Esophagus (tissue), 2 donors: ENCODE results near the gene SLC35F1. TPM values are rescaled to one million over a fixed set of nuclear protein-coding genes. Genes with fewer than 3 reads are reported as not detected.

Experiments
- H3K27ac ChIP-seq, 2 donors: one replicate each; pipeline ENCODE4 v1.5.1; 2013; ENCODE audit warnings: low read depth in 2 of 2, mild to moderate bottlenecking in 2 of 2, inconsistent platforms in 1 of 2, low read length in 1 of 2, moderate library complexity in 1 of 2
- H3K27me3 ChIP-seq, 2 donors: one replicate each; pipeline ENCODE4 v1.6.1; 2013; ENCODE audit warnings: low read length in 2 of 2, control low read depth in 1 of 2, mild to moderate bottlenecking in 1 of 2; ENCODE audit not compliant: insufficient read depth in 2 of 2, control insufficient read depth in 1 of 2
- H3K36me3 ChIP-seq, 2 donors: one replicate each; pipeline ENCODE4 v1.6.1; 2013; ENCODE audit warnings: low read length in 1 of 2; ENCODE audit not compliant: control insufficient read depth in 2 of 2, insufficient read depth in 2 of 2
- H3K4me1 ChIP-seq, 2 donors: one replicate each; pipeline ENCODE4 v1.6.1; 2013; ENCODE audit warnings: low read length in 1 of 2; ENCODE audit not compliant: control insufficient read depth in 2 of 2, insufficient read depth in 2 of 2
- H3K4me3 ChIP-seq, 2 donors: one replicate each; pipeline ENCODE4 v1.5.1; 2013; ENCODE audit warnings: low read length in 2 of 2, mild to moderate bottlenecking in 2 of 2, low read depth in 1 of 2, moderate library complexity in 1 of 2
- H3K9me3 ChIP-seq, 2 donors: one replicate each; pipeline ENCODE4 v1.6.1; 2013; ENCODE audit warnings: mild to moderate bottlenecking in 2 of 2, low read depth in 1 of 2, low read length in 1 of 2, moderate library complexity in 1 of 2; ENCODE audit not compliant: control insufficient read depth in 2 of 2, insufficient read depth in 1 of 2
- WGBS, 2 donors: extraction: QIAGEN DNeasy Blood & Tissue Kit; methylation state at CpG; one replicate each; pipeline ENCODE4 v1.1.7; 2013; 5-methylcytosine and 5-hydroxymethylcytosine counted together
- polyA plus RNA-seq, 2 donors: library from polyadenylated mRNA; stranded (reverse); fragments of 200-250 nt; gene quantifications; one replicate each; pipeline ENCODE4 v1.2.3, GENCODE V29; 2013
- donor health status: healthy with polysubstance abuse.
- donor health status: Bipolar disorder and iron deficiency.

SLC35F1 gene
- polyA plus RNA-seq, 2 donors = 0.08 to 0.13 TPM

GRCh38 chr6:118186672-118187567 is 279.9 kb downstream of the SLC35F1 start:
- Histone ChIP-seq H3K27ac (no peak overlapping the region), H3K9me3 (no peaks in the 10 kb centered on the region), H3K4me3 (no peak overlapping the region), H3K27me3 (no peaks in the 10 kb centered on the region), H3K4me1 (no peaks in the 10 kb centered on the region), H3K36me3 (no peaks in the 10 kb centered on the region)
- 41 to 44% methylated on average over 1 of the region's 1 CpG for WGBS, 2 donors

- H3K36me3 ChIP-seq = no peaks in the 10 kb centered on the region
- H3K27ac ChIP-seq = no peak overlapping the region
- no peak overlapping the region for H3K4me3 ChIP-seq
- no peaks in the 10 kb centered on the region for H3K9me3 ChIP-seq
- 40 to 51% methylated on average over 3 of the region's 3 CpGs for WGBS, 2 donors
- H3K27me3 ChIP-seq = no peaks in the 10 kb centered on the region
- no peaks in the 10 kb centered on the region for H3K4me1 ChIP-seq
These were observed 280.6 kb downstream of the SLC35F1 start for GRCh38 chr6:118187568-118188164.

GRCh38 chr6:118188561-118188960 is 281.5 kb downstream of the SLC35F1 start:
- Histone ChIP-seq H3K36me3 (no peaks in the 10 kb centered on the region), H3K4me1 (no peaks in the 10 kb centered on the region), H3K4me3 (no peak overlapping the region), H3K27ac (no peak overlapping the region), H3K27me3 (no peaks in the 10 kb centered on the region), H3K9me3 (no peaks in the 10 kb centered on the region)
- 83 to 84% methylated on average over 2 of the region's 2 CpGs for WGBS, 2 donors

DNA sequence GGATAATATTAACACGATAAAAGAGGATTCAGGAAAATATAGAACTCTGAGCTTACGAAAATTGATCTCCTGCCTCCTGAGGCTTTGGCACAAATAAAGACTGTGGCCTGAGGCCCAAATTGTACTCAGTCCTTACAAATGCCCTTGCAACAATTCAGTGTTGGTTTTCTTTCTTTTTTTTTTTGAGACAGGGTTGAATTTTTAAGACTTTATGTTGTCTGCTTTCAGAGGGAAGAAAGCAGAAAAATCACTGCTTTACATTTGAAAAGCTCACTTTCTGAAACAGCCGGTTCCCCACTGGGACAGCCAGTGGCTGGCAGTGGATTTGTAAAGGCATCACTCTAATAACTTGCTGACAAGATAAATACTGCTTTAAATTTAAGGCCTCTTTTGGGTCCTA is 290.5 kb downstream of the SLC35F1 start:
- Histone ChIP-seq H3K36me3 (no peaks in the 10 kb centered on the region), H3K4me1 (no peaks in the 10 kb centered on the region), H3K9me3 (no peaks in the 10 kb centered on the region), H3K27me3 (no peaks in the 10 kb centered on the region), H3K27ac (no peak overlapping the region), H3K4me3 (no peak overlapping the region)
- 59 to 60% methylated on average over 3 of the region's 3 CpGs for WGBS, 2 donors

DNA sequence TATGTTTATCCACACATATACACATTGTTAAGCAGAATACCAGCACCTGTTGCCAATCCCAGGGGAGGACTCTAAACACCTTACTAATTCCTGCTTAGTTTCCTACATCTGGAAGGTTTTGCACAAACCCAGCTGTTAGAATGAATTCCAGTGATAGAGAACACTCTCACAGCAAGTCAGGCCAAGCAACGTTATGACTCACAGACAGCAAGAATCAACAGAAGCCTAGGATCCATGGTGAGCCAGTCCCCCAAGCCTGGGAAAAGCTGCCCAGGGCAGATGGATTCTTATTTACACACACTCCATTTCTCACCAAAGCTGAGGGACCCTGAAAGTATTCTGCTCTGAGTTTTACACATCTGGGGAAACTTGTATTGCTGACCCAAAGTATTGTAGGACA is 291.7 kb downstream of the SLC35F1 start:
- 24 to 35% methylated on average over 1 of the region's 1 CpG for WGBS, 2 donors
- H3K4me3 ChIP-seq = no peak overlapping the region
- H3K27ac ChIP-seq = no peak overlapping the region
- no peaks in the 10 kb centered on the region for H3K4me1 ChIP-seq
- no peaks in the 10 kb centered on the region for H3K36me3 ChIP-seq
- no peaks in the 10 kb centered on the region for H3K9me3 ChIP-seq
- no peaks in the 10 kb centered on the region for H3K27me3 ChIP-seq

- no peaks in the 10 kb centered on the region for H3K4me1 ChIP-seq
- no peaks in the 10 kb centered on the region for H3K27me3 ChIP-seq
- WGBS, 2 donors = 77 to 99% methylated on average over 1 of the region's 1 CpG
- no peaks in the 10 kb centered on the region for H3K9me3 ChIP-seq
- H3K27ac ChIP-seq = no peak overlapping the region
- no peaks in the 10 kb centered on the region for H3K36me3 ChIP-seq
- no peak overlapping the region for H3K4me3 ChIP-seq
These were observed 293.1 kb downstream of the SLC35F1 start for GRCh38 chr6:118200160-118200559.

DNA sequence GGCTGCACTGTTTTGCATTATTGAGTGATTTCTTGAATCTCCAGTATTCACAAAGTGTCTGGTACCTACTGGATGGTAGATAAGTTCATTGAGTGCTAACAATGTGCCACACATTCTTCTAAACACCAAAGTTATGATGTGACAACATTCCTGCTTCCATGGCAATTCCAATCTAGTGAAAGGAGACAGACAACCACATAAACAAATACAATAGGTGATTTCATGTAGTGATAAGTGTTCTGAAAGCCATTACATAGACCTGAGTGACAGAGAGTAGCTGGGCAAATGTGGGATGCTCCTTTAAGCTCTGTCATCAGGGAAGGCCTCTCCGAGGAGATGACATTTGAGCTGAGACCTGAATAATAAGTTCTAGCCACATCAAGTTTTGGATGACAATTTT is 295.5 kb downstream of the SLC35F1 start:
- Histone ChIP-seq H3K9me3 (no peaks in the 10 kb centered on the region), H3K27ac (no peak overlapping the region), H3K4me1 (no peaks in the 10 kb centered on the region), H3K4me3 (no peak overlapping the region), H3K36me3 (no peaks in the 10 kb centered on the region), H3K27me3 (no peaks in the 10 kb centered on the region)
- 78% methylated on average over 1 of the region's 1 CpG for WGBS, 2 donors

- Histone ChIP-seq H3K27me3 (no peaks in the 10 kb centered on the region), H3K36me3 (no peaks in the 10 kb centered on the region), H3K4me1 (no peaks in the 10 kb centered on the region), H3K9me3 (no peaks in the 10 kb centered on the region), H3K4me3 (no peak overlapping the region), H3K27ac (no peak overlapping the region)
These were observed 296.5 kb downstream of the SLC35F1 start for GRCh38 chr6:118203545-118203944.

DNA sequence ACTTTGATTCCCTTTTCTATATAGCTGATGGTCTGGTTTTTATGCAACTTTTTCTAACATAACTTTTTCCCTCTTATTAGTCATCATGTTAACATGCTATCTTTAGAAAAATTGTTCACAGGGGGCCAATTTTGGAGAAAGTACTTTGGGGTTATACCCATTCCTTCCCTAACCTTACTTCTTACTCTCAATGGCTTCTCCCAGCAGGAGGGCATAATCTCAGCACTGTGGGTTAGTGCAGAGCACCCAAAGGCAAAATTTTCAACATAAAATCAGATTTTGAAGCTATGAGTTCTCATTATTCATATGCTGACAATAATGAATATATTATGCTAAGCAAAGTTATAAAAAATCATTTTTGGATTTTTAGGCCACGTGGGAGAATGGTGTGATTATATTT is 299.2 kb downstream of the SLC35F1 start:
- H3K4me1 ChIP-seq = no peaks in the 10 kb centered on the region
- no peak overlapping the region for H3K27ac ChIP-seq
- no peaks in the 10 kb centered on the region for H3K9me3 ChIP-seq
- no peaks in the 10 kb centered on the region for H3K36me3 ChIP-seq
- H3K4me3 ChIP-seq = no peak overlapping the region
- WGBS, 2 donors = 45 to 62% methylated on average over 1 of the region's 1 CpG
- no peaks in the 10 kb centered on the region for H3K27me3 ChIP-seq

- no peak overlapping the region for H3K27ac ChIP-seq
- H3K4me3 ChIP-seq = no peak overlapping the region
- no peaks in the 10 kb centered on the region for H3K4me1 ChIP-seq
- H3K27me3 ChIP-seq = no peaks in the 10 kb centered on the region
- WGBS, 2 donors = 79 to 91% methylated on average over 10 of the region's 10 CpGs
- H3K36me3 ChIP-seq = no peaks in the 10 kb centered on the region
- no peaks in the 10 kb centered on the region for H3K9me3 ChIP-seq
These were observed 300.9 kb downstream of the SLC35F1 start for GRCh38 chr6:118207947-118208346.
